Smooth muscle cell (in vitro differentiated cells): Measurements from ENCODE around the gene PTPN23. TPM values are rescaled to one million over a fixed set of nuclear protein-coding genes. Genes with fewer than 3 reads are reported as not detected.

Source experiments
- DNase-seq: peaks from one replicate; lab custom pipeline; 2025; ENCODE audit not compliant: unreplicated experiment; lab: John Stamatoyannopoulos, UW
- H2AFZ ChIP-seq: fragments of 200-600 bp; sonication (generic); 2 replicates; pipeline ENCODE4 v1.6.0; 2016; ENCODE audit warnings: antibody characterized with exemption, low read depth, mild to moderate bottlenecking
- H3F3A ChIP-seq: fragments of 200-600 bp; sonication (generic); 2 replicates; pipeline ENCODE4 v1.6.0; 2017; ENCODE audit warnings: antibody characterized with exemption, low read depth
- H3K27ac ChIP-seq: fragments of 200-600 bp; sonication (generic); 2 replicates; pipeline ENCODE4 v1.5.1; 2016; ENCODE audit warnings: low read depth, mild to moderate bottlenecking
- H3K27me3 ChIP-seq: fragments of 200-600 bp; sonication (generic); 2 replicates; pipeline ENCODE4 v1.6.1; 2016; ENCODE audit warnings: low read depth, mild to moderate bottlenecking
- H3K36me3 ChIP-seq: fragments of 200-600 bp; sonication (generic); 2 replicates; pipeline ENCODE4 v1.5.1; 2016; ENCODE audit warnings: low read depth
- H3K4me1 ChIP-seq: fragments of 200-600 bp; sonication (generic); 2 replicates; pipeline ENCODE4 v1.5.1; 2016; ENCODE audit warnings: low read depth
- H3K4me2 ChIP-seq: fragments of 200-600 bp; sonication (generic); 2 replicates; pipeline ENCODE4 v1.6.0; 2016; ENCODE audit warnings: mild to moderate bottlenecking
- H3K4me3 ChIP-seq: fragments of 200-600 bp; sonication (generic); 2 replicates; pipeline ENCODE4 v1.5.1; 2016; ENCODE audit warnings: mild to moderate bottlenecking
- H3K79me2 ChIP-seq: fragments of 200-600 bp; sonication (generic); 2 replicates; pipeline ENCODE4 v1.6.0; 2016; ENCODE audit warnings: low read depth, mild to moderate bottlenecking
- H3K9ac ChIP-seq: fragments of 200-600 bp; sonication (generic); 2 replicates; pipeline ENCODE4 v1.6.0; 2016; ENCODE audit warnings: low read depth
- H3K9me3 ChIP-seq: fragments of 200-600 bp; sonication (generic); replicated peaks from 2 replicates; pipeline ENCODE4 v1.5.1; 2016; ENCODE audit warnings: low read depth
- H4K20me1 ChIP-seq: fragments of 200-600 bp; sonication (generic); 2 replicates; pipeline ENCODE4 v1.6.0; 2016; ENCODE audit warnings: low read depth
- WGBS: methylation state at CpG from one replicate; pipeline ENCODE4 v1.1.7; 2016; ENCODE audit warnings: low lambda C conversion rate; 5-methylcytosine and 5-hydroxymethylcytosine counted together
- polyA plus RNA-seq: library from polyadenylated mRNA; unstranded; fragments of >200 nt; fragmentation: Nextera tagmentation; extraction: Ambion mirVana; gene quantifications from 2 replicates; pipeline ENCODE4 v1.2.1, GENCODE V29; 2016
- total RNA-seq: library from RNA; depleted of rRNA; stranded (reverse); fragments of >200 nt; gene quantifications from 2 replicates; pipeline ENCODE4 v1.2.3, GENCODE V29; 2014
- TF ChIP-seq, protein P1 (sequence below): fragments of 200-600 bp; sonication (generic); IDR thresholded peaks from 2 replicates; pipeline ENCODE4 v1.5.1; 2017; ENCODE audit warnings: borderline replicate concordance, mild to moderate bottlenecking, antibody characterized with exemption; ENCODE audit not compliant: insufficient read depth, poor library complexity, severe bottlenecking

The PTPN23 gene
- total and polyA plus RNA-seq, 2 experiments from 2014 or later = 7.2 to 17.1 TPM

DNA sequence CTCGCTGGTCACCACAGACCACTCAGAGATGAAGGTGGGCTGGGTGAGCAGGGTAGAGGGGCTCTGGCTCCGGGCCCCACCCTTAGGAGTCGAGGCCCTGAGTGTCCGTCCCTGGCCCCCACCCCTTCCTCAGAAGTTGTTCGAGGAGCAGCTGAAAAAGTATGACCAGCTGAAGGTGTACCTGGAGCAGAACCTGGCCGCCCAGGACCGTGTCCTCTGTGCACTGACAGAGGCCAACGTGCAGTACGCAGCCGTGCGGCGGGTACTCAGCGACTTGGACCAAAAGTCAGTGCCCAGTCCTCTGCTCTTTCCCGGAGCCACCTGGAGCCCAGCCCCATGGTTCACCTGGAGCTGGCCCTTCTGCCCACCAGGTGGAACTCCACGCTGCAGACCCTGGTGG is 28.5 kb downstream of the PTPN23 start:
- Histone ChIP-seq H3K27me3 (no peaks in the 10 kb centered on the region), H3K4me1 (no peaks in the 10 kb centered on the region), H3K9ac (no peak overlapping the region), H3K4me3 (no peak overlapping the region), H3K9me3 (no peaks in the 10 kb centered on the region), H3K27ac (no peak overlapping the region), H3K4me2 (no peak overlapping the region), H3K36me3 (no peaks in the 10 kb centered on the region), H3K79me2 (peaks cover 2% of the 10 kb centered on the region), H3F3A (no peaks in the 10 kb centered on the region), H4K20me1 (peaks cover 18% of the 10 kb centered on the region), H2AFZ (no peak overlapping the region)
- DNase-seq = no peak
- TF ChIP-seq, protein P1, sequence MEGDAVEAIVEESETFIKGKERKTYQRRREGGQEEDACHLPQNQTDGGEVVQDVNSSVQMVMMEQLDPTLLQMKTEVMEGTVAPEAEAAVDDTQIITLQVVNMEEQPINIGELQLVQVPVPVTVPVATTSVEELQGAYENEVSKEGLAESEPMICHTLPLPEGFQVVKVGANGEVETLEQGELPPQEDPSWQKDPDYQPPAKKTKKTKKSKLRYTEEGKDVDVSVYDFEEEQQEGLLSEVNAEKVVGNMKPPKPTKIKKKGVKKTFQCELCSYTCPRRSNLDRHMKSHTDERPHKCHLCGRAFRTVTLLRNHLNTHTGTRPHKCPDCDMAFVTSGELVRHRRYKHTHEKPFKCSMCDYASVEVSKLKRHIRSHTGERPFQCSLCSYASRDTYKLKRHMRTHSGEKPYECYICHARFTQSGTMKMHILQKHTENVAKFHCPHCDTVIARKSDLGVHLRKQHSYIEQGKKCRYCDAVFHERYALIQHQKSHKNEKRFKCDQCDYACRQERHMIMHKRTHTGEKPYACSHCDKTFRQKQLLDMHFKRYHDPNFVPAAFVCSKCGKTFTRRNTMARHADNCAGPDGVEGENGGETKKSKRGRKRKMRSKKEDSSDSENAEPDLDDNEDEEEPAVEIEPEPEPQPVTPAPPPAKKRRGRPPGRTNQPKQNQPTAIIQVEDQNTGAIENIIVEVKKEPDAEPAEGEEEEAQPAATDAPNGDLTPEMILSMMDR = no peak
- WGBS = 99% methylated on average over 14 of the region's 15 CpGs

DNA sequence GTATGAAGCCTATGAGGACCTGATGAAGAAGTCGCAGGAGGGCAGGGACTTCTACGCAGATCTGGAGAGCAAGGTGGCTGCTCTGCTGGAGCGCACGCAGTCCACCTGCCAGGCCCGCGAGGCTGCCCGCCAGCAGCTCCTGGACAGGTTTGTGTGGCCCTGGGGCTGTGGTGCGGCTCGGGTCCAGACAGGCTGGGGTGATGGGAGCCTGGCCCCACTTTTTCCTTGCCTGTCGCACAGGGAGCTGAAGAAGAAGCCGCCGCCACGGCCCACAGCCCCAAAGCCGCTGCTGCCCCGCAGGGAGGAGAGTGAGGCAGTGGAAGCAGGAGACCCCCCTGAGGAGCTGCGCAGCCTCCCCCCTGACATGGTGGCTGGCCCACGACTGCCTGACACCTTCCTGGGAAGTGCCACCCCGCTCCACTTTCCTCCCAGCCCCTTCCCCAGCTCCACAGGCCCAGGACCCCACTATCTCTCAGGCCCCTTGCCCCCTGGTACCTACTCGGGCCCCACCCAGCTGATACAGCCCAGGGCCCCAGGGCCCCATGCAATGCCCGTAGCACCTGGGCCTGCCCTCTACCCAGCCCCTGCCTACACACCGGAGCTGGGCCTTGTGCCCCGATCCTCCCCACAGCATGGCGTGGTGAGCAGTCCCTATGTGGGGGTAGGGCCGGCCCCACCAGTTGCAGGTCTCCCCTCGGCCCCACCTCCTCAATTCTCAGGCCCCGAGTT is 29.0 kb downstream of the PTPN23 start:
- no peak for DNase-seq
- Histone ChIP-seq H3K4me3 (no peak overlapping the region), H2AFZ (no peak overlapping the region), H3K36me3 (no peaks in the 10 kb centered on the region), H3K27ac (no peak overlapping the region), H3K79me2 (no peaks in the 10 kb centered on the region), H3K9ac (no peak overlapping the region), H3F3A (no peaks in the 10 kb centered on the region), H3K4me2 (no peak overlapping the region), H3K4me1 (no peaks in the 10 kb centered on the region), H3K27me3 (no peaks in the 10 kb centered on the region), H4K20me1 (peaks cover 13% of the 10 kb centered on the region), H3K9me3 (no peaks in the 10 kb centered on the region)
- TF ChIP-seq, protein P1 = no peak
- WGBS = 91% methylated on average over 24 of the region's 26 CpGs

DNA sequence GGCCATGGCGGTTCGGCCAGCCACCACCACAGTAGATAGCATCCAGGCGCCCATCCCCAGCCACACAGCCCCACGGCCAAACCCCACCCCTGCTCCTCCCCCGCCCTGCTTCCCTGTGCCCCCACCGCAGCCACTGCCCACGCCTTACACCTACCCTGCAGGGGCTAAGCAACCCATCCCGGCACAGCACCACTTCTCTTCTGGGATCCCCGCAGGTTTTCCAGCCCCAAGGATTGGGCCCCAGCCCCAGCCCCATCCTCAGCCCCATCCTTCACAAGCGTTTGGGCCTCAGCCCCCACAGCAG is 29.5 kb downstream of the PTPN23 start:
- Histone ChIP-seq H3K9me3 (no peaks in the 10 kb centered on the region), H4K20me1 (peaks cover 7% of the 10 kb centered on the region), H2AFZ (no peak overlapping the region), H3K4me2 (no peak overlapping the region), H3F3A (no peaks in the 10 kb centered on the region), H3K79me2 (no peaks in the 10 kb centered on the region), H3K36me3 (no peaks in the 10 kb centered on the region), H3K27me3 (no peaks in the 10 kb centered on the region), H3K4me1 (no peaks in the 10 kb centered on the region), H3K9ac (no peak overlapping the region), H3K27ac (no peak overlapping the region), H3K4me3 (no peak overlapping the region)
- no CpG with 5 or more reads among the region's 10 CpGs for WGBS
- TF ChIP-seq, protein P1 = no peak
- no peak for DNase-seq

DNA sequence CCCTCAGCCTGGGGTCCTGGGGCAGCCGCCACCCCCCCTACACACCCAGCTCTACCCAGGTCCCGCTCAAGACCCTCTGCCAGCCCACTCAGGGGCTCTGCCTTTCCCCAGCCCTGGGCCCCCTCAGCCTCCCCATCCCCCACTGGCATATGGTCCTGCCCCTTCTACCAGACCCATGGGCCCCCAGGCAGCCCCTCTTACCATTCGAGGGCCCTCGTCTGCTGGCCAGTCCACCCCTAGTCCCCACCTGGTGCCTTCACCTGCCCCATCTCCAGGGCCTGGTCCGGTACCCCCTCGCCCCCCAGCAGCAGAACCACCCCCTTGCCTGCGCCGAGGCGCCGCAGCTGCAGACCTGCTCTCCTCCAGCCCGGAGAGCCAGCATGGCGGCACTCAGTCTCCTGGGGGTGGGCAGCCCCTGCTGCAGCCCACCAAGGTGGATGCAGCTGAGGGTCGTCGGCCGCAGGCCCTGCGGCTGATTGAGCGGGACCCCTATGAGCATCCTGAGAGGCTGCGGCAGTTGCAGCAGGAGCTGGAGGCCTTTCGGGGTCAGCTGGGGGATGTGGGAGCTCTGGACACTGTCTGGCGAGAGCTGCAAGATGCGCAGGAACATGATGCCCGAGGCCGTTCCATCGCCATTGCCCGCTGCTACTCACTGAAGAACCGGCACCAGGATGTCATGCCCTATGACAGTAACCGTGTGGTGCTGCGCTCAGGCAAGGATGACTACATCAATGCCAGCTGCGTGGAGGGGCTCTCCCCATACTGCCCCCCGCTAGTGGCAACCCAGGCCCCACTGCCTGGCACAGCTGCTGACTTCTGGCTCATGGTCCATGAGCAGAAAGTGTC is 30.2 kb downstream of the PTPN23 start:
- no peak overlapping the region for H2AFZ ChIP-seq
- H3K27ac ChIP-seq = no peak overlapping the region
- H3K4me1 ChIP-seq = no peaks in the 10 kb centered on the region
- no peak overlapping the region for H3K9ac ChIP-seq
- no peaks in the 10 kb centered on the region for H3F3A ChIP-seq
- WGBS = 96% methylated on average over 28 of the region's 30 CpGs
- no peak overlapping the region for H3K4me3 ChIP-seq
- no peak overlapping the region for H3K4me2 ChIP-seq
- TF ChIP-seq, protein P1 = no peak
- no peaks in the 10 kb centered on the region for H3K27me3 ChIP-seq
- H3K36me3 ChIP-seq = no peaks in the 10 kb centered on the region
- H3K9me3 ChIP-seq = no peaks in the 10 kb centered on the region
- H4K20me1 ChIP-seq = peaks cover under 1% of the 10 kb centered on the region
- DNase-seq = no peak
- H3K79me2 ChIP-seq = no peaks in the 10 kb centered on the region
